ENCODE results near the gene GPR183.

The GPR183 gene

DNA sequence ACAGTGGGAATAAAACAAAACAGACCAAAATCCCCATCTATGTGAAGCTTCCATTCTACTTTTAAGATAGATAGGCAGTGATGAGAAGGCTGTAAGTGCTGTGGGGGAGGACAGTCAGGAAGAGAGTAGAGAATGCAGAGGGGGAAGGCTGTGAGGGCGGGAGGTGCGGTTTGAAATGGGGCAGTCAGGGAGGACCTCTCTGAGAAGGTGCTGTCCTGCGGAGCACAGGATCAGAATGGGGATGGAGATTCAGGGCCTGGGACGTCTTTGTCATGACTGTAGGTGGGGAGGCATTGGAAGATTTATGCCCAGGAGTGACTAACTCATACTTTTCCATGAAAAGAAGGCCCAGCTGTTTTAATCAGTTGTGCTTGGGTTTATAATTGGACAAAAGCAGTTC is 3.9 kb upstream of the GPR183 start:
- peak in 1 of 2 donors; percentile 39 for DNase-seq

DNA sequence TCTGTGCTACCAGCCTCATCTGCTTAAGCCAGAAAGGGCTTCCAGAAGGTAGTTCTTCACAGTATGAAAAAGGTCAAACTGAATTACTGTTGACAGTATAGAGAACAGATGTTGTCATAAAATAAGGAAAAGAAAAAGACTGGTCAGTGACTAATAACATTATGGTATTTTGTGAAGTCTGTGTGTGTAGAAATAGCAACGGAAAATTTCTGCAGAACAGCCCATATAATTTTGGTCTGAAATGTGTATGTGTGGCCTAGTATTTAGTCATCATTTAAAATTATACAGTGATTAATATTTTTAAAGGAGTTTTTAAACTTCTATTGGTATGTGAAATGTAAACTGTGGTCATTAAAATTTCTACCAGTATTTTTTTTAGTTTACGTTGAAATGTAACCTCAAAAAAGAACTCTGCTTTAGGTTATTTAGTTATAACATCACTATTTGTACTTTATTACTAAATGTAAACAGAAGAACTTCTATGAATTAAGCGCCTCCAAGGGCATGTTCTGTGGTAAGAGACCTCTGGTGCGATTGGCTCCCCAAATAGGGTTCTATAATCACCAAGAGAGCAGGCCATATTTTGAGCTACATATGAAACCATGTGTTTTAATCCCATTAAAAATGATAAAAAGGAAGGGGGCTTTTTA is 3.3 kb upstream of the GPR183 start:
- no peak for DNase-seq

GRCh38 chr13:99308471-99309087 is 1.4 kb upstream of the GPR183 start:
- DNase-seq = no peak

DNA sequence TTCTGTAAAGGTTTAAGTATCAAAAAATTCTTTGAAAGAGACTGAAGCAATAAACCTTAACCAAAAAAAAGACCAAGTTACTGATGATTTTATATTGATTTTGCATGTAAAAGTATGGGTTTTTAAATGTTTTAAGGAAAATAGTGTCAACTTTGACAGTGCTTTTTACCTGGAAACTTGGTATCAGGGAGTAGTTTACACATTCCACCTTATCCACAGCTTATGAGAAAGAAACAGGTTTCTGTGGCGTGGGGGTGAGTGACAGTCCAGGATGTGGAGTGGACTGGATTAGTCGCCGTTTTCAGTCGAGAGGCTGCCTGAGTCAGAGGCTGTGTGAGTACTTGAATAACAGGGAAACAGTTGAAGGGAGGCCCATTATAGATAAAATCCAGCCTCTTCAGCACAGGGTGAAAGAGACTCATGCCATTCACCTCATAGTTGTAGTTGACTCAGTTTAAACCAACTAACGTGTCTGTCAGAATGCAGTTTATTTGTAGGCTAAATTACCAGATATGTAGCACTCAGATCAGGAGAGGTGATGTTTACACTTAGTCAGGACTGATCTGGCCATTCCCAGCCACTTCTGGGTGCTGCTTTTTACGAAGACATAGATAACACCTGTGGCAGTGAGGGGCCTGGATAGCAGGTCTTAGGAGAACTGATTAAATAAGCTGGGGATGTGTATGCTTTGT is 595 bp upstream of the GPR183 start:
- DNase-seq = peak; percentile 71

GRCh38 chr13:99305566-99305965 is 1.6 kb downstream of the GPR183 start:
- DNase-seq = no peak

DNA sequence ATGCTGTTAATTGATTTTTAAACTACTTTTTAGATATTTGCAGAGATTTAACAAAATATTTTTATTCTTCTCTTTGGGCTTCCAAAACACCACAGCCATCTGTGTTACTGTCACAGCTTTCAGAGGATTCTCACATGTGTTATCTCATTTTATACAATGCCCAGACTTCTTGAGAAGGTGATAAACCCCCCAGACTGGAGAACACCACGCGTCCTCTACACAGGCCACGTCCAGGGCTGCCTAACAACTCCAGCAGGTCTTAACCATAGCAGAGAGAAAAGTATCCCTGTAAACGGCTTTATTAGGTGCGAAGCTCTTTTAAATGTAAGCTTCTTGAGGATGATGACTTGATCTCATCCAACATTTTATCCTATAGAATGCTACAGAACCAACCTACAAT is 2.0 kb downstream of the GPR183 start:
- DNase-seq = no peak

DNA sequence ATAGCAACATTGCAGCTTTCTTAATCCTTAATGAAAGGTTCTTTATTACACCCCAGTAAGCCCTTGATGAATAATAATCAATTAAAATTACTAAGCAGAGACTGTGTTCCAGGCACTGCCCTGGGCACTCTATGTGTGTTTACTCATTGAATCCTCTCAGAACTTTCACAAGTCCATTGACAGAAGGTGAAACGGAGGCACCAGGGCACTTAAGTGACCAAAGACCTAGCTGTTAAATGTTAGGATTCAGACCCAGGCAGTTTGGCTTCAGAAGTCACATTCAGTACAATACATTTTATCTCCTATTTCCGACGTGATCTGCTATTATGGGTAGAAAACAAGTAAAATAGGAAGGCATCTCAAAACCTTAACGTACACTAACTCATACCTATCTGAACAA is 2.7 kb downstream of the GPR183 start:
- DNase-seq = no peak

GRCh38 chr13:99303863-99304521 is 3.2 kb downstream of the GPR183 start:
- DNase-seq = peak; percentile 47 to 51

- DNase-seq = no peak
Measured at GRCh38 chr13:99302637-99303505, 4.3 kb downstream of the GPR183 start.

DNA sequence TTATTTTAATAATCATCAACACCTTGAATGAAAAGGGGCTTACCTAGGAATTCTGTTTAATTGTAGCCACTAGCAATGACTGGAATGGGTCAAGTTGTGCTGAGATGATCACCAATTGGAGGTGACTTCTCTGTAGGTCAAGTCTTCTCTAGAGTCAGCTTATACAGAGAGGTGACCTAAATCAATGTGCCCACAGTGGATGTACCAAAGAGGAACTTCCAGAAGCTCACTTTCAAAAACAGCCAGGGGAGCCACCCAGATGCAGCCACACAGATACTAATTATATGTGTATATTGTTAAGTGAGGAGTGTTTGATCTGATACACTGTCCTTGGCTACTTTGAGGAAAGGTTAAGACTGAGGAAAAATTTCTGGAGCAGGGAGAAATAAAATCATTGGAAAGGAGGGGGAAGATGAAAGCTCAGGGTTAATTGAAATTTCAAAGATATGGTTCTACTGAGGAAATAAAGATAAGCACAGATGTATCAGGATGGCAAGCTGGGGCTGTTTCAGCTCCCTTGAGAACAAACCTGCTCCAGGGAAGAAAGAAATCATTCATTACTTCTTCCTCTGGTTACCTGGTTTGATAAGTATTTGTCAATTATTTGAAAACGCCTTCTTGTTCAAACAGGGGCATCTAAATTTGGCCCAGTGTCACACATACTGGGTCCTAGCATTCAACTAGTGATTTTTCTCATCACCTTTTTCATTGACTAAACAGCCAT is 5.1 kb downstream of the GPR183 start:
- DNase-seq = no peak

DNA sequence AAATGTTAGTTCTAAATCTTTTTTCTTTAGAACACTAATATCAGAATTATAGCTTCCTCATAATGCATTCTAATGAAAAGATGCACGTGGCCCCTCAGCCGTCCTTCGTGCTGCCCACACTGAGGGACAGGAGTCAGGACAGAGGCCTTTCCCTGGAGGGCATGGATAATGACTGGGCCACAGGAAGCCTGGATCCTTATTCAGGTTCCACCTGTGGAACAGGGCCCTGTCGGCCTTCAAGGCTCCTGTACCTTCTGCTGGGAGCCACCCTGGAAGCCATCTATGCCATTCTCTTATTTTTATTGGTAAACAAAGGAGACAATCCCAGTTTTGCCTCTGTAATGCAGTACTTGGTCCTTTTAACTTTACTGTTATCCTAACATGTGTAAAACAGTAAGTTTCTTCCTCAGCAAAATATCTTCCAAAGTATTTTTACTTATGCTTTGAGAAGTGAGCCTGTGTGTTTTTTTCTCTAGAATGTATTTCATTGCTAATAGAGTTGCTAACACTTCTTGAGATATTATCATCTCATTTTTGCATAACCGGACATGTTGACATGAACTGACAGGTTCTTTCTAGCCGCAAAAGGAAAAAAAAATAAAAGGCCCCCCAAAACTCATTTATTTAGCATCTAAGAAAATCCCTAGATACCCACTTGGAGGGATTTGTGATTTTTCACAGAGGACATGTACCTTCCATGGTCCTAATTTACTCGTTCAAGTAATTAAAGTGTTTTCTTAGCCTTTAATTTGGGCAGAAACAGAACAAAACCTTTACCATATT is 6.0 kb downstream of the GPR183 start:
- DNase-seq = no peak

- no peak for DNase-seq
Measured at GRCh38 chr13:99299920-99300341, 7.3 kb downstream of the GPR183 start.

- DNase-seq = no peak
Measured at GRCh38 chr13:99299256-99299919, 7.8 kb downstream of the GPR183 start.

- no peak for DNase-seq
Measured at GRCh38 chr13:99298056-99298455, 9.1 kb downstream of the GPR183 start.

- DNase-seq = no peak
Measured at GRCh38 chr13:99297331-99297730, 9.9 kb downstream of the GPR183 start.

- DNase-seq = no peak
Measured at GRCh38 chr13:99296398-99296797, 10.8 kb downstream of the GPR183 start.

GRCh38 chr13:99295488-99296252 is 11.5 kb downstream of the GPR183 start:
- no peak for DNase-seq

GRCh38 chr13:99294958-99295357 is 12.2 kb downstream of the GPR183 start:
- no peak for DNase-seq

DNA sequence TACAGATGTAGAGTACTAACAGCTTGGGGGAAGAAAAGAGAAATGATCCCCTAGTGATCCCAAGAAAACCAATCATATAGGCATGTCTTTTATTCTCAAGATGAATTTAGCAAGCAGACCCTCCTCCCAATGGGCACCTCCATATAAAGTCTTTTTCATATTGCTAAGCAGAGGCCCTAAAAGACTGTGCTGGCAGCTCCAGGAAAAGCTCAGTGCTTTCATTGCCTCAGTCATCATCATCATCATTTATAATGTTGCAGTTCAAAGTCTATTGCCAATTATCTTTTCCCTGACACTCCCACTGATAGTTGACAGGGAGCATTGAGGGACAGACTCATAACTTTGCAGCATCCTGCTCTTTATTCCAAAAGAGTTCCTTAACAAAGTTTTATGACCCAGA is 13.0 kb downstream of the GPR183 start:
- no peak for DNase-seq

DNA sequence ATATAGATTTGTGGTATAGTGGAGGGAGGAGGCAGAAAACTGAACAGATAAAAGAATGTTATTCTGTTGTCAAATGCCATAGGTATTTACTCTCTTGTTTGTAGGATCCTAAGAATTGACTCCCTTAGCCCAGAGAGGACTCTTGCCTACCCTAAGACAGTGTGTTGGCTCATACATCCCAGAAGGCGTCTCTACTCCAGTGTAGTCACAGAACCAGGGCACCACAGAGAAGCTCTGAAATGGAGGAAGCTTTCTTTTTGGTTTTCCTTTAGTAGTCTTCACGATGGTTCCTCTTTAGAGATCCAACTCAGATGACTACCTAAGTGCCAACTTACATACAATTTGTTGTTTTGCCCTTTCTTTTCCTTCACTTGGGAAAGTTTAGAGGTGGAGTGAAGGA is 14.0 kb downstream of the GPR183 start:
- DNase-seq = no peak

Measured in activated CD4-positive, alpha-beta T cell treated with anti-CD3 and anti-CD28 coated beads for 4 hours (primary cell).